HepG2 (cell line): ENCODE data around the gene UPK1A. TPM values are rescaled to one million over a fixed set of nuclear protein-coding genes. Genes with fewer than 3 reads are reported as not detected.

Experiments used
- HMG20A ChIP-seq: IDR thresholded peaks from 2 replicates; pipeline ENCODE4 v1.6.1; 2016; ENCODE audit warnings: borderline replicate concordance
- KLF13 ChIP-seq: sonication (generic); formaldehyde crosslinking; IDR thresholded peaks from 2 replicates; pipeline ENCODE4 v1.4.0; 2020; ENCODE audit warnings: mild to moderate bottlenecking, missing genetic modification reagents
- MEIS1 ChIP-seq: sonication (generic); formaldehyde crosslinking; IDR thresholded peaks from 2 replicates; pipeline ENCODE4 v1.9.0; 2021; ENCODE audit warnings: mild to moderate bottlenecking, missing genetic modification reagents, moderate library complexity, borderline replicate concordance
- NKX3-1 ChIP-seq: sonication (generic); formaldehyde crosslinking; IDR thresholded peaks from 2 replicates; pipeline ENCODE4 v1.5.0; 2020; ENCODE audit warnings: missing genetic modification reagents
- PAX8 ChIP-seq: sonication (generic); formaldehyde crosslinking; IDR thresholded peaks from 2 replicates; pipeline ENCODE4 v1.8.0; 2022; ENCODE audit warnings: mild to moderate bottlenecking, missing genetic modification reagents, borderline replicate concordance
- POLR2AphosphoS2 ChIP-seq: IDR thresholded peaks from 2 replicates; pipeline ENCODE4 v1.6.1; 2011; ENCODE audit warnings: low read depth, low read length, improper control_type of control experiment
- POLR2G ChIP-seq: fragments of 200-400 bp; formaldehyde crosslinking; IDR thresholded peaks from 2 replicates; pipeline ENCODE4 v1.6.1; 2018; ENCODE audit warnings: mild to moderate bottlenecking, low read depth, low read length, moderate library complexity
- RBM39 ChIP-seq: fragments of 200-400 bp; formaldehyde crosslinking; IDR thresholded peaks from one replicate; pipeline ENCODE4 v1.6.1; 2018; ENCODE audit warnings: antibody characterized with exemption, mild to moderate bottlenecking, low read depth, low read length; ENCODE audit not compliant: poor library complexity, severe bottlenecking
- SOX5 ChIP-seq: IDR thresholded peaks from 2 replicates; pipeline ENCODE4 v1.6.1; 2016; ENCODE audit warnings: borderline replicate concordance
- ZFP41 ChIP-seq: sonication (generic); formaldehyde crosslinking; IDR thresholded peaks from 2 replicates; pipeline ENCODE4 v1.4.0; 2020; ENCODE audit warnings: mild to moderate bottlenecking, missing genetic modification reagents, borderline replicate concordance
- ZNF124 ChIP-seq: sonication (generic); formaldehyde crosslinking; IDR thresholded peaks from 2 replicates; pipeline ENCODE4 v1.4.0; 2020; ENCODE audit warnings: missing genetic modification reagents
- ZNF20 ChIP-seq: sonication (generic); formaldehyde crosslinking; IDR thresholded peaks from 2 replicates; pipeline ENCODE4 v1.4.0; 2020; ENCODE audit warnings: mild to moderate bottlenecking, moderate library complexity, missing genetic modification reagents
- ZNF430 ChIP-seq: sonication (generic); formaldehyde crosslinking; IDR thresholded peaks from 2 replicates; pipeline ENCODE4 v1.9.0; 2021; ENCODE audit warnings: mild to moderate bottlenecking, missing genetic modification reagents
- ZNF484 ChIP-seq: sonication (generic); formaldehyde crosslinking; IDR thresholded peaks from 2 replicates; pipeline ENCODE4 v1.5.1; 2020; ENCODE audit warnings: mild to moderate bottlenecking, low read depth, missing genetic modification reagents, borderline replicate concordance
- ZNF546 ChIP-seq: sonication (generic); formaldehyde crosslinking; conservative IDR thresholded peaks from 2 replicates; pipeline ENCODE4 v1.8.1; 2023; ENCODE audit warnings: mild to moderate bottlenecking, missing genetic modification reagents
- ZNF598 ChIP-seq: sonication (generic); formaldehyde crosslinking; IDR thresholded peaks from 2 replicates; pipeline ENCODE4 v1.5.1; 2020; ENCODE audit warnings: mild to moderate bottlenecking, missing genetic modification reagents, borderline replicate concordance
- ZNF883 ChIP-seq: sonication (generic); formaldehyde crosslinking; IDR thresholded peaks from 2 replicates; pipeline ENCODE4 v1.5.1; 2020; ENCODE audit warnings: mild to moderate bottlenecking, missing genetic modification reagents; ENCODE audit errors: not compliant biosample characterization
- polyA plus RNA-seq, 8 experiments: library from polyadenylated mRNA; depleted of rRNA in 3 of 8; stranded (reverse) in 7 of 8; unstranded in 1 of 8; fragments of >200 nt; fragmentation: Illumina TruSeq in 4 of 8; extraction: Trizol in 4 of 8; gene quantifications; 2 replicates each; pipeline versions ENCODE4 v1.2.1 to v1.2.3, GENCODE V29; 2011 to 2016; ENCODE audit warnings: low read depth in 4 of 8, missing spikeins in 1 of 8, mixed read lengths in 1 of 8; ENCODE audit not compliant: insufficient read depth in 1 of 8
- total RNA-seq, 5 experiments: library from RNA; depleted of rRNA; stranded (reverse); fragments of >200 nt; fragmentation: Illumina TruSeq; extraction: Trizol; gene quantifications; 2 replicates each; pipeline ENCODE4 v1.2.3, GENCODE V29; 2016; ENCODE audit warnings: low read depth in 1 of 5
- TF ChIP-seq, protein P1 (sequence below): sonication (generic); formaldehyde crosslinking; IDR thresholded peaks from 2 replicates; pipeline ENCODE4 v1.4.0; 2020; ENCODE audit warnings: low read depth, mild to moderate bottlenecking, missing genetic modification reagents
- TF ChIP-seq, protein P2 (sequence below): sonication (generic); formaldehyde crosslinking; IDR thresholded peaks from 2 replicates; pipeline ENCODE4 v1.4.0; 2020; ENCODE audit warnings: mild to moderate bottlenecking, low read depth, missing genetic modification reagents
- TF ChIP-seq, protein P3 (sequence below): sonication (generic); formaldehyde crosslinking; IDR thresholded peaks from 2 replicates; pipeline ENCODE4; 2020; ENCODE audit warnings: missing genetic modification reagents, mild to moderate bottlenecking, borderline replicate concordance
- TF ChIP-seq, protein P4 (sequence below), 2 experiments: sonication (generic) in 1 of 2; formaldehyde crosslinking in 1 of 2; IDR thresholded peaks; 2 replicates each; pipeline versions ENCODE4 v1.4.0 to v1.6.1; 2018 to 2020; ENCODE audit warnings: missing genetic modification reagents in 2 of 2, borderline replicate concordance in 1 of 2, low read depth in 1 of 2, mild to moderate bottlenecking in 1 of 2, missing biosample characterization in 1 of 2

The UPK1A gene
- total and polyA plus RNA-seq, 2 of the 13 experiments (the other 11 are each of a cell fraction or from before 2014, with no cell fraction given) = 2.9 TPM; not detected in 1

DNA sequence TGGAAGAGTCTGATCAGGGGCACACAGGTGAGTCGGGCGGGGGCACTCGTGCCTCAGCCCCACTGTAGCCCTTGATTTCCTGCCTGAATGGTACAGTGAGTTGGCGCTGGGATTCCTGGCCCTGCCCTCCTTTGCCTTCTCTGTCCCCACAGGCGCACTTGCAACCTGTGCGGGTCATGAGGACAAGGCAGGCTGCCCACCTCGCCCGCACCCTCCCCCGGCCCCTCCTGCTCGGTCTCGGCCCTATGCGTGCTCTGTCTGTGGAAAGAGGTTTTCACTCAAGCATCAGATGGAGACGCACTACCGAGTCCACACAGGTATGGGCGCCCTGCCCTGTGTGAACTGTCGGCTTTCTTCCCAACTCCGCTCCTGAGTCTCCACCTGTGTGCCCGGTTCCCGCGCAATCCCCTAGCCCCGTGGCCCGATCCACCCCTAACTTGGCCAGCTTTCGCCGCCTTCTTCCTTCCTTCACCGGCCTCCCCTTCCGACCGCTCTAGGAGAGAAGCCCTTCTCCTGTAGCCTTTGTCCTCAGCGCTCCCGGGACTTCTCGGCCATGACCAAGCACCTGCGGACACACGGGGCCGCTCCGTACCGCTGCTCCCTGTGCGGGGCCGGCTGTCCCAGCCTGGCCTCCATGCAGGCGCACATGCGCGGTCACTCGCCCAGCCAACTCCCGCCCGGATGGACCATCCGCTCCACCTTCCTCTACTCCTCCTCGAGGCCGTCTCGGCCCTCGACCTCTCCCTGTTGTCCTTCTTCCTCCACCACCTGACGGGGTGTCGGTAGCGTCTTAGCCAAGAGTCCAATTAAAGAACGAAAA lies 49.9 kb downstream of the UPK1A start (continued):
- TF ChIP-seq ZFP41 (CRISPR knock-in tag) = peak; percentile 83
- TF ChIP-seq ZNF598 (CRISPR knock-in tag) = no peak
- TF ChIP-seq, protein P1, sequence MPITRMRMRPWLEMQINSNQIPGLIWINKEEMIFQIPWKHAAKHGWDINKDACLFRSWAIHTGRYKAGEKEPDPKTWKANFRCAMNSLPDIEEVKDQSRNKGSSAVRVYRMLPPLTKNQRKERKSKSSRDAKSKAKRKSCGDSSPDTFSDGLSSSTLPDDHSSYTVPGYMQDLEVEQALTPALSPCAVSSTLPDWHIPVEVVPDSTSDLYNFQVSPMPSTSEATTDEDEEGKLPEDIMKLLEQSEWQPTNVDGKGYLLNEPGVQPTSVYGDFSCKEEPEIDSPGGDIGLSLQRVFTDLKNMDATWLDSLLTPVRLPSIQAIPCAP = 0 out of 2 replicates have a peak, but pooled peaks have one; percentile 53
- peak; percentile 94 for TF ChIP-seq ZNF546
- TF ChIP-seq, protein P2, sequence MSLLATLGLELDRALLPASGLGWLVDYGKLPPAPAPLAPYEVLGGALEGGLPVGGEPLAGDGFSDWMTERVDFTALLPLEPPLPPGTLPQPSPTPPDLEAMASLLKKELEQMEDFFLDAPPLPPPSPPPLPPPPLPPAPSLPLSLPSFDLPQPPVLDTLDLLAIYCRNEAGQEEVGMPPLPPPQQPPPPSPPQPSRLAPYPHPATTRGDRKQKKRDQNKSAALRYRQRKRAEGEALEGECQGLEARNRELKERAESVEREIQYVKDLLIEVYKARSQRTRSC (CRISPR knock-in tag) = no peak
- TF ChIP-seq ZNF124 (CRISPR knock-in tag) = no peak
- no peak for TF ChIP-seq ZNF484 (CRISPR knock-in tag)
- TF ChIP-seq POLR2G = peak; percentile 66
- no peak for TF ChIP-seq ZNF20 (CRISPR knock-in tag)
- no peak for TF ChIP-seq ZNF430 (CRISPR knock-in tag)
- no peak for TF ChIP-seq POLR2AphosphoS2
- TF ChIP-seq KLF13 = peak; percentile 80; the same call in 1 of the 2 replicates
- peak; percentile 74; the same call in 1 of the 2 replicates for TF ChIP-seq PAX8 (CRISPR knock-in tag)
- TF ChIP-seq SOX5 (CRISPR knock-in tag) = no peak
- TF ChIP-seq, protein P3, sequence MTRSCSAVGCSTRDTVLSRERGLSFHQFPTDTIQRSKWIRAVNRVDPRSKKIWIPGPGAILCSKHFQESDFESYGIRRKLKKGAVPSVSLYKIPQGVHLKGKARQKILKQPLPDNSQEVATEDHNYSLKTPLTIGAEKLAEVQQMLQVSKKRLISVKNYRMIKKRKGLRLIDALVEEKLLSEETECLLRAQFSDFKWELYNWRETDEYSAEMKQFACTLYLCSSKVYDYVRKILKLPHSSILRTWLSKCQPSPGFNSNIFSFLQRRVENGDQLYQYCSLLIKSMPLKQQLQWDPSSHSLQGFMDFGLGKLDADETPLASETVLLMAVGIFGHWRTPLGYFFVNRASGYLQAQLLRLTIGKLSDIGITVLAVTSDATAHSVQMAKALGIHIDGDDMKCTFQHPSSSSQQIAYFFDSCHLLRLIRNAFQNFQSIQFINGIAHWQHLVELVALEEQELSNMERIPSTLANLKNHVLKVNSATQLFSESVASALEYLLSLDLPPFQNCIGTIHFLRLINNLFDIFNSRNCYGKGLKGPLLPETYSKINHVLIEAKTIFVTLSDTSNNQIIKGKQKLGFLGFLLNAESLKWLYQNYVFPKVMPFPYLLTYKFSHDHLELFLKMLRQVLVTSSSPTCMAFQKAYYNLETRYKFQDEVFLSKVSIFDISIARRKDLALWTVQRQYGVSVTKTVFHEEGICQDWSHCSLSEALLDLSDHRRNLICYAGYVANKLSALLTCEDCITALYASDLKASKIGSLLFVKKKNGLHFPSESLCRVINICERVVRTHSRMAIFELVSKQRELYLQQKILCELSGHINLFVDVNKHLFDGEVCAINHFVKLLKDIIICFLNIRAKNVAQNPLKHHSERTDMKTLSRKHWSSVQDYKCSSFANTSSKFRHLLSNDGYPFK = no peak; the same call in 1 of the 2 replicates
- TF ChIP-seq NKX3-1 (CRISPR knock-in tag) = no peak; the same call in none of the 2 replicates
- no peak for TF ChIP-seq HMG20A (CRISPR knock-in tag)
- no peak for TF ChIP-seq MEIS1 (CRISPR knock-in tag)
- TF ChIP-seq, protein P4, sequence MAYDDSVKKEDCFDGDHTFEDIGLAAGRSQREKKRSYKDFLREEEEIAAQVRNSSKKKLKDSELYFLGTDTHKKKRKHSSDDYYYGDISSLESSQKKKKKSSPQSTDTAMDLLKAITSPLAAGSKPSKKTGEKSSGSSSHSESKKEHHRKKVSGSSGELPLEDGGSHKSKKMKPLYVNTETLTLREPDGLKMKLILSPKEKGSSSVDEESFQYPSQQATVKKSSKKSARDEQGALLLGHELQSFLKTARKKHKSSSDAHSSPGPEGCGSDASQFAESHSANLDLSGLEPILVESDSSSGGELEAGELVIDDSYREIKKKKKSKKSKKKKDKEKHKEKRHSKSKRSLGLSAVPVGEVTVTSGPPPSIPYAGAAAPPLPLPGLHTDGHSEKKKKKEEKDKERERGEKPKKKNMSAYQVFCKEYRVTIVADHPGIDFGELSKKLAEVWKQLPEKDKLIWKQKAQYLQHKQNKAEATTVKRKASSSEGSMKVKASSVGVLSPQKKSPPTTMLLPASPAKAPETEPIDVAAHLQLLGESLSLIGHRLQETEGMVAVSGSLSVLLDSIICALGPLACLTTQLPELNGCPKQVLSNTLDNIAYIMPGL (CRISPR knock-in tag; IDR thresholded peaks at IDR 0.05; ENCODE audit: borderline replicate concordance in 1 of 2, low read depth in 1 of 2) = peak in 1 of 2 experiments; percentile 97; a peak in 2 of 4 replicates
- TF ChIP-seq ZNF883 = peak; percentile 58
- TF ChIP-seq RBM39 = no peak
